ENCODE results near the gene MADD. TPM values are rescaled to one million over a fixed set of nuclear protein-coding genes. Genes with fewer than 3 reads are reported as not detected.

The MADD gene
- total and polyA plus RNA-seq, 2 donors (not counting 3 experiments of a cell fraction or from before 2014, with no cell fraction given) = 35.3 to 36.8 TPM

DNA sequence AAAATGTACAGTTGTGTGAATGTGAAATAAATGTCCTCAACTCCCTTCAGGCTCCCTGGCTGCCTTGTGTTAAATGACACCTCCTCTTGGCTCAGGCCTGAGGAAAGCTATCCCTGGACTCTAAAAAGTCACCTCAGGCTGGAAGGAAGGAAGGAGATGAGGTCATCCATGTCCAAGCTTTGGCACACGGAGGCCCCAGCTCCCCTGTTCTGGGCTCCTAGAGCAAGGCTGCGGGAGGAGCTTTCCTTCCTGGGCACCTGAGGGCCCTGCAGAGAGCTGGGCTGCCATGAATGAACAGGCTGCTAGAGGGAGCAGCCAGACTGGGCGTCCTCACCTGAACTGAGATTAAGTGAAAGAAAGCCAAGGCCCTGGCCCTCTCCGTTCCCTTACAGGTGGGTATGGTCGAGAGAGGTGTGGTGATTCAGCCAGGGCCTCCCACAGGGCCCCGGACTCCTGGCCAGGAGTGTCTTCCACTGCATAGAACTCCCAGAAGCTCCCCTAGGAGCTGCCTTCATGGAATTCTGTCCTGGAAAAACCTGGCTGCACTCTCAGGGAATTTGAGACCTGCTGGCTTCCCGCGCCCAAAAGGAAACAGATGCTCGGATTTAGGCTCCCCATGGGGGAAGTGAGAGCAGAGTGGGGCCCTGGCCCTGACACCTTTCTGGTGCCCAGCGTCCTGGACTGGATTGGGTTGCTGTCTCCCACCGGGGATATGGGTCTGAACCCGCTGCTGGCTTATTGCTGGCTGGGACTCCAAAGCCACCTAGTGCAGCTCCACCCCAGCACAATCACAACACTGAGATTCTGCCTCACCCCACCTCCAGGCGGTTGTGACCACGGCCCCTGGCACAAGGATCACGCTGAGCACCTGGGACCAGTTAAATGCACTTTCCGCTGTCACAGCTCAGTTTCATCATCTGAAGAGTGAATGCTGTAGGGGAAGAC is 60.3 kb downstream of the MADD start:
- Histone ChIP-seq H3K9me1 (replicated peaks; ENCODE audit: control insufficient read depth, extremely low read depth, insufficient read depth, low read length) (no peaks in the 10 kb centered on the region), H3K27me3 (ENCODE audit: control insufficient read depth in 2 of 2, insufficient read depth in 2 of 2, low read length in 2 of 2) (no peaks in the 10 kb centered on the region), H3K9ac (replicated peaks; ENCODE audit: extremely low read depth, insufficient read depth, low read length) (peak overlapping the region; percentile 12), H3K9me3 (replicated peaks; ENCODE audit: control insufficient read depth, insufficient read depth, low read length) (no peaks in the 10 kb centered on the region), H3K27ac (ENCODE audit: insufficient read depth, low read depth, low read length) (peak overlapping the region; percentile 40), H3K36me3 (ENCODE audit: control insufficient read depth in 2 of 2, extremely low read depth in 1 of 2, insufficient read depth in 2 of 2, low read length in 2 of 2) (peaks cover 0 to 20% of the 10 kb centered on the region in 2 experiments), H3K4me1 (ENCODE audit: control insufficient read depth, extremely low read depth, insufficient read depth, low read length) (peaks cover 16% of the 10 kb centered on the region), H3K4me3 (replicated peaks in 1 of 3; ENCODE audit: insufficient read depth in 1 of 3, low read depth in 1 of 3, low read length in 3 of 3) (no peak overlapping the region), H3K79me2 (ENCODE audit: control insufficient read depth, insufficient read depth, low read length) (no peaks in the 10 kb centered on the region), H4K20me1 (replicated peaks; ENCODE audit: control insufficient read depth, extremely low read depth, insufficient read depth, low read length) (no peaks in the 10 kb centered on the region), H3K4me2 (ENCODE audit: insufficient read depth, low read length) (no peak overlapping the region), H2AFZ (ENCODE audit: low read depth, low read length) (no peak overlapping the region)
- CTCF ChIA-PET = interaction anchor here (0.9 to 3.3 kb wide), 11 partner anchors 9 to 110 kb away, joined by 3 to 33 read pairs (median 4); partner anchors contain the start of gene NR1H3
- intact Hi-C loops (cut with micrococcal nuclease) = no loop called here
- TF ChIP-seq GATA2 (IDR thresholded peaks at IDR 0.05; ENCODE audit: insufficient read depth, insufficient read length, low read depth, low read length) (no peak), FOS (IDR thresholded peaks at IDR 0.05; ENCODE audit: borderline replicate concordance, insufficient read depth, low read length) (peak; percentile 48), MYC (IDR thresholded peaks at IDR 0.05; ENCODE audit: low read depth, low read length) (no peak), POLR2A (IDR thresholded peaks at IDR 0.05; ENCODE audit: low read depth, low read length) (no peak), MAX (IDR thresholded peaks at IDR 0.05; ENCODE audit: insufficient read depth, insufficient read length) (no peak), JUN (IDR thresholded peaks at IDR 0.05; ENCODE audit: borderline replicate concordance, insufficient read depth, insufficient read length, low read depth) (peak; percentile 61), EZH2 (IDR thresholded peaks at IDR 0.05; ENCODE audit: borderline replicate concordance, low read depth, low read length, severe bottlenecking) (no peak)
- BruUV-seq (replicated peaks) = no TSS peak
- dilution Hi-C loops (cut with MboI; ENCODE audit: extremely low pct_ligation_motif_present, low sequenced_read_pairs) = no loop called here
- peak; percentile 52 for DNase-seq (ENCODE audit: low read depth, low spot score)
- peak; percentile 97 for FAIRE-seq
- POLR2A ChIA-PET = interaction anchor here (0.9 kb wide), 1 partner anchor 82 kb away, joined by 3 read pairs; no protein-coding TSS in a partner anchor

Data from endothelial cell of umbilical vein (primary cell).